ENCODE results near the gene IPO4. TPM values are rescaled to one million over a fixed set of nuclear protein-coding genes. Genes with fewer than 3 reads are reported as not detected.

Gene IPO4
- total and polyA plus RNA-seq, 2 of the 13 experiments (the other 11 are each of a cell fraction or from before 2014, with no cell fraction given): 39.0 to 179 TPM

DNA sequence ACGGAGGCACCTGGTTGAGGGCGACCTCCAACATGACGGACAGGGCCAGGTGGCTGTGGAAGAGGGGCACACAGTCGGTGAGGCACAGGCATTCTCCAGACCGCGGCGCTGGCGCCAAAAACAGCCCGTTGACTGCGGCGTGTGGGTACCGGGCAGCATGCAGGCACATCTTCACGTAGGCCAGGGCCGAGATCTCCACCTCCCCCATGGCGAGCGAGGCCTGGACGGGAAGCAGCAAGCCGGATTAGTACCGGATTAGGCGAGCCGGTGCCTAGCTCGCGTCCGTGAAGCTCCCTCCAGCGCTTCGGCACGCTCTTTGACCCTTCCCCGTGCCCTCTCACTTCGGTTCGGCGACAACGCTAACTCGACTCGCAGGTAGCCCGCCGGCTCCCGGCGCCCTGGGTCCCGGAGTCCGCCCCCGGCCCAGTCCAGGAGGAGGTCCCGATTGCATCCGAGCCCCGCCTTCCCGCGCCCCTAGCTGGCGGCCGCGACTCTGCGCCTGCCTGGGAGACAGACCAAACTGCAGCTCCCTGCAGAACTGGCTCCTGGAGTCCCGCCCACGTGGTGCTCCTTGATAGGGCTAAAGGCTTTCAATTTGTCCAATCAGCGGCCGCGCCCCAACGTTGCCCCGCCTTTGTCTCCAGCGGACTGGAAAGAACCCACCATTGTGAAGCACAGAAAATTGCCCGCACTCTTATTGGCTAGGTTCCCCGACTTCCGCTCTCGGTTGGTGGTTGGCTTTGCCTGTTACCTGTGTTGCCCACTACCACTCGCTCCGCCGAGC is 47.3 kb downstream of the IPO4 start, which contains the start of gene EMC9 (continued):
- TF ChIP-seq, protein P1, sequence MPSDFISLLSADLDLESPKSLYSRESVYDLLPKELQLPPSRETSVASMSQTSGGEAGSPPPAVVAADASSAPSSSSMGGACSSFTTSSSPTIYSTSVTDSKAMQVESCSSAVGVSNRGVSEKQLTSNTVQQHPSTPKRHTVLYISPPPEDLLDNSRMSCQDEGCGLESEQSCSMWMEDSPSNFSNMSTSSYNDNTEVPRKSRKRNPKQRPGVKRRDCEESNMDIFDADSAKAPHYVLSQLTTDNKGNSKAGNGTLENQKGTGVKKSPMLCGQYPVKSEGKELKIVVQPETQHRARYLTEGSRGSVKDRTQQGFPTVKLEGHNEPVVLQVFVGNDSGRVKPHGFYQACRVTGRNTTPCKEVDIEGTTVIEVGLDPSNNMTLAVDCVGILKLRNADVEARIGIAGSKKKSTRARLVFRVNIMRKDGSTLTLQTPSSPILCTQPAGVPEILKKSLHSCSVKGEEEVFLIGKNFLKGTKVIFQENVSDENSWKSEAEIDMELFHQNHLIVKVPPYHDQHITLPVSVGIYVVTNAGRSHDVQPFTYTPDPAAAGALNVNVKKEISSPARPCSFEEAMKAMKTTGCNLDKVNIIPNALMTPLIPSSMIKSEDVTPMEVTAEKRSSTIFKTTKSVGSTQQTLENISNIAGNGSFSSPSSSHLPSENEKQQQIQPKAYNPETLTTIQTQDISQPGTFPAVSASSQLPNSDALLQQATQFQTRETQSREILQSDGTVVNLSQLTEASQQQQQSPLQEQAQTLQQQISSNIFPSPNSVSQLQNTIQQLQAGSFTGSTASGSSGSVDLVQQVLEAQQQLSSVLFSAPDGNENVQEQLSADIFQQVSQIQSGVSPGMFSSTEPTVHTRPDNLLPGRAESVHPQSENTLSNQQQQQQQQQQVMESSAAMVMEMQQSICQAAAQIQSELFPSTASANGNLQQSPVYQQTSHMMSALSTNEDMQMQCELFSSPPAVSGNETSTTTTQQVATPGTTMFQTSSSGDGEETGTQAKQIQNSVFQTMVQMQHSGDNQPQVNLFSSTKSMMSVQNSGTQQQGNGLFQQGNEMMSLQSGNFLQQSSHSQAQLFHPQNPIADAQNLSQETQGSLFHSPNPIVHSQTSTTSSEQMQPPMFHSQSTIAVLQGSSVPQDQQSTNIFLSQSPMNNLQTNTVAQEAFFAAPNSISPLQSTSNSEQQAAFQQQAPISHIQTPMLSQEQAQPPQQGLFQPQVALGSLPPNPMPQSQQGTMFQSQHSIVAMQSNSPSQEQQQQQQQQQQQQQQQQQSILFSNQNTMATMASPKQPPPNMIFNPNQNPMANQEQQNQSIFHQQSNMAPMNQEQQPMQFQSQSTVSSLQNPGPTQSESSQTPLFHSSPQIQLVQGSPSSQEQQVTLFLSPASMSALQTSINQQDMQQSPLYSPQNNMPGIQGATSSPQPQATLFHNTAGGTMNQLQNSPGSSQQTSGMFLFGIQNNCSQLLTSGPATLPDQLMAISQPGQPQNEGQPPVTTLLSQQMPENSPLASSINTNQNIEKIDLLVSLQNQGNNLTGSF (CRISPR knock-in tag; IDR thresholded peaks at IDR 0.05): peak; percentile 95
- TF ChIP-seq GZF1 (CRISPR knock-in tag; IDR thresholded peaks at IDR 0.05): no peak
- TF ChIP-seq JUND (CRISPR knock-in tag; IDR thresholded peaks at IDR 0.05): no peak
- 0 out of 2 replicates have a peak, but pooled peaks have one; percentile 9 for TF ChIP-seq ATRX (CRISPR knock-in tag; IDR thresholded peaks at IDR 0.05; ENCODE audit: borderline replicate concordance)
- peak; percentile 29; the same call in 1 of the 2 replicates for TF ChIP-seq FOXO1 (CRISPR knock-in tag; IDR thresholded peaks at IDR 0.05)
- TF ChIP-seq KLF12 (CRISPR knock-in tag; IDR thresholded peaks at IDR 0.05; ENCODE audit: borderline replicate concordance): no peak; the same call in 1 of the 2 replicates
- TF ChIP-seq HIVEP1 (CRISPR knock-in tag; IDR thresholded peaks at IDR 0.05): peak; percentile 5; the same call in 1 of the 2 replicates
- TF ChIP-seq ZNF598 (CRISPR knock-in tag; IDR thresholded peaks at IDR 0.05; ENCODE audit: borderline replicate concordance): peak; percentile 90
- no peak for TF ChIP-seq ZFP36 (IDR thresholded peaks at IDR 0.05; ENCODE audit: borderline replicate concordance, low read depth, low read length, partially characterized antibody)
- no peak for TF ChIP-seq ZNF564 (CRISPR knock-in tag; IDR thresholded peaks at IDR 0.05)
- peak; percentile 92 for TF ChIP-seq ZZZ3 (CRISPR knock-in tag; IDR thresholded peaks at IDR 0.05; ENCODE audit: borderline replicate concordance)
- TF ChIP-seq ARNT (IDR thresholded peaks at IDR 0.05): no peak
- TF ChIP-seq, protein P2, sequence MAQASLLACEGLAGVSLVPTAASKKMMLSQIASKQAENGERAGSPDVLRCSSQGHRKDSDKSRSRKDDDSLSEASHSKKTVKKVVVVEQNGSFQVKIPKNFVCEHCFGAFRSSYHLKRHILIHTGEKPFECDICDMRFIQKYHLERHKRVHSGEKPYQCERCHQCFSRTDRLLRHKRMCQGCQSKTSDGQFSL (CRISPR knock-in tag; IDR thresholded peaks at IDR 0.05): peak; percentile 91
- TF ChIP-seq, protein P3, sequence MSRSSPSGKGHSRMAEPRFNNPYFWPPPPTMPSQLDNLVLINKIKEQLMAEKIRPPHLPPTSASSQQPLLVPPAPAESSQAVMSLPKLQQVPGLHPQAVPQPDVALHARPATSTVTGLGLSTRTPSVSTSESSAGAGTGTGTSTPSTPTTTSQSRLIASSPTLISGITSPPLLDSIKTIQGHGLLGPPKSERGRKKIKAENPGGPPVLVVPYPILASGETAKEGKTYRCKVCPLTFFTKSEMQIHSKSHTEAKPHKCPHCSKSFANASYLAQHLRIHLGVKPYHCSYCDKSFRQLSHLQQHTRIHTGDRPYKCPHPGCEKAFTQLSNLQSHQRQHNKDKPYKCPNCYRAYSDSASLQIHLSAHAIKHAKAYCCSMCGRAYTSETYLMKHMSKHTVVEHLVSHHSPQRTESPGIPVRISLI (CRISPR knock-in tag; IDR thresholded peaks at IDR 0.05; ENCODE audit: borderline replicate concordance): peak; percentile 72

Measured in HepG2 (cell line).